Mesendoderm (in vitro differentiated cells): ENCODE data around the gene CHAC1.

ENCODE experiments used
- DNase-seq: peaks from one replicate; pipeline ENCODE4 v3.0.0; 2013
- H2AK5ac ChIP-seq: 2 replicates; pipeline ENCODE4 v1.6.1; 2013; ENCODE audit warnings: low read length, inconsistent platforms
- H2BK120ac ChIP-seq: 2 replicates; pipeline ENCODE4 v1.6.1; 2013; ENCODE audit warnings: low read depth, mild to moderate bottlenecking, low read length, moderate library complexity, mixed read lengths
- H2BK15ac ChIP-seq: replicated peaks from 2 replicates; pipeline ENCODE4 v1.6.1; 2013; ENCODE audit warnings: low read depth, mild to moderate bottlenecking, moderate library complexity
- H2BK5ac ChIP-seq: 2 replicates; pipeline ENCODE4 v1.6.1; 2013; ENCODE audit warnings: low read length, inconsistent platforms
- H3K18ac ChIP-seq: 2 replicates; pipeline ENCODE4 v1.6.1; 2013; ENCODE audit warnings: mild to moderate bottlenecking, low read length, mixed read lengths
- H3K23ac ChIP-seq: one replicate; pipeline ENCODE4 v1.6.1; 2013; ENCODE audit warnings: low read length
- H3K27ac ChIP-seq: 2 replicates; pipeline ENCODE4 v1.5.1; 2013; ENCODE audit warnings: low read depth, mild to moderate bottlenecking, inconsistent platforms, low read length, moderate library complexity
- H3K27me3 ChIP-seq: 2 replicates; pipeline ENCODE4 v1.6.1; 2013; ENCODE audit warnings: low read length, control low read depth, mild to moderate bottlenecking, inconsistent platforms; ENCODE audit not compliant: insufficient read depth, poor library complexity
- H3K36me3 ChIP-seq: 2 replicates; pipeline ENCODE4 v1.6.1; 2013; ENCODE audit warnings: low read length, inconsistent platforms; ENCODE audit not compliant: control insufficient read depth, insufficient read depth
- H3K4ac ChIP-seq: one replicate; pipeline ENCODE4 v1.6.1; 2013; ENCODE audit warnings: low read depth, mild to moderate bottlenecking, low read length, moderate library complexity
- H3K4me1 ChIP-seq: 2 replicates; pipeline ENCODE4 v1.6.1; 2013; ENCODE audit warnings: low read depth, low read length, inconsistent platforms; ENCODE audit not compliant: control insufficient read depth
- H3K4me2 ChIP-seq: 2 replicates; pipeline ENCODE4 v1.6.1; 2013; ENCODE audit warnings: low read length
- H3K4me3 ChIP-seq: 2 replicates; pipeline ENCODE4 v1.5.1; 2013; ENCODE audit warnings: mild to moderate bottlenecking, low read length
- H3K56ac ChIP-seq: one replicate; pipeline ENCODE4 v1.6.1; 2013; ENCODE audit warnings: low read length
- H3K79me1 ChIP-seq: 2 replicates; pipeline ENCODE4 v1.6.1; 2013; ENCODE audit warnings: low read length, inconsistent platforms
- H3K79me2 ChIP-seq: 2 replicates; pipeline ENCODE4 v1.6.1; 2013; ENCODE audit warnings: mild to moderate bottlenecking, low read length; ENCODE audit not compliant: control insufficient read depth, insufficient read depth
- H3K9ac ChIP-seq: 2 replicates; pipeline ENCODE4 v1.6.1; 2013; ENCODE audit warnings: low read length, inconsistent platforms
- H4K5ac ChIP-seq: one replicate; pipeline ENCODE4 v1.6.1; 2013; ENCODE audit warnings: low read length
- H4K8ac ChIP-seq: one replicate; pipeline ENCODE4 v1.6.1; 2013; ENCODE audit warnings: low read depth, mild to moderate bottlenecking, control low read depth, low read length, moderate library complexity
- WGBS: extraction: QIAGEN DNeasy Blood & Tissue Kit; methylation state at CpG from one replicate; pipeline ENCODE4 v1.1.7; 2013; ENCODE audit warnings: low lambda C conversion rate, missing lambda C conversion rate; ENCODE audit not compliant: insufficient coverage; ENCODE audit errors: extremely low coverage; 5-methylcytosine and 5-hydroxymethylcytosine counted together

Gene CHAC1

GRCh38 chr15:40909662-40910630 lies 43.3 kb upstream of the CHAC1 start:
- DNase-seq, result no peak
- Histone ChIP-seq H2BK120ac (no peak overlapping the region), H3K4me3 (no peak overlapping the region), H3K36me3 (no peaks in the 10 kb centered on the region), H4K8ac (no peak overlapping the region), H3K4me1 (peaks cover 3% of the 10 kb centered on the region), H3K4ac (no peak overlapping the region), H3K18ac (no peak overlapping the region), H3K56ac (no peak overlapping the region), H2BK15ac (no peak overlapping the region), H3K27ac (no peak overlapping the region), H4K5ac (no peak overlapping the region), H2BK5ac (no peak overlapping the region), H2AK5ac (no peak overlapping the region), H3K79me2 (no peaks in the 10 kb centered on the region), H3K9ac (no peak overlapping the region), H3K23ac (no peak overlapping the region), H3K27me3 (no peaks in the 10 kb centered on the region), H3K4me2 (no peak overlapping the region), H3K79me1 (no peaks in the 10 kb centered on the region)
- no CpG with 5 or more reads among the region's 17 CpGs for WGBS

DNA sequence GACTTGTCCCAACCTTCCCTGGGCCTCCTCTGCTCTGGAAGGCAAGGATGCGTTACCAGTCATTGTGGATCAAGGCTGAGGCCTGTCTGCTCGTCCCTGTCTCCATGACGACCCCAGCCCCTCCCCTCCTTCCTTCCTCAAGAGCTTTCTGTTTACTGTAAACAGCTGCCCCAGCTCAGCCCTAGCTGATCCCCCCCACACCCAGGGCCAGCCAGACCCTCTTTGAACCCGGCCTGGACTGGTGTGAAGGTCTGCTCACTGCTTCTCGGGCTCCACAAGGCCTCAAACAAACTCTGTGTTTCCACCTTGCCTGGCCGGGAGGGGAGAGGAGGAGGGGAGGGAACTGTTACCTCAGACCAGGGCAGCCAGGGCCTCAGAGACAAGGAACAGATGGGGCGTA lies 42.1 kb upstream of the CHAC1 start:
- H2BK15ac ChIP-seq, result no peak overlapping the region
- no peak overlapping the region for H3K27ac ChIP-seq
- peak; percentile 96 for DNase-seq
- peak overlapping the region; percentile 35 for H3K56ac ChIP-seq
- peaks cover 3% of the 10 kb centered on the region for H3K4me1 ChIP-seq
- no peak overlapping the region for H3K18ac ChIP-seq
- H4K5ac ChIP-seq, result no peak overlapping the region
- H3K79me2 ChIP-seq, result no peaks in the 10 kb centered on the region
- H2BK5ac ChIP-seq, result no peak overlapping the region
- H3K4me3 ChIP-seq, result no peak overlapping the region
- no peaks in the 10 kb centered on the region for H3K27me3 ChIP-seq
- H3K23ac ChIP-seq, result no peak overlapping the region
- H3K9ac ChIP-seq, result peak overlapping the region; percentile 4
- no peak overlapping the region for H4K8ac ChIP-seq
- no peaks in the 10 kb centered on the region for H3K79me1 ChIP-seq
- H2AK5ac ChIP-seq, result no peak overlapping the region
- no peak overlapping the region for H3K4ac ChIP-seq
- no peaks in the 10 kb centered on the region for H3K36me3 ChIP-seq
- WGBS, result no CpG with 5 or more reads among the region's 7 CpGs
- H2BK120ac ChIP-seq, result no peak overlapping the region
- no peak overlapping the region for H3K4me2 ChIP-seq

GRCh38 chr15:40911693-40912092 lies 41.6 kb upstream of the CHAC1 start:
- no peak overlapping the region for H3K23ac ChIP-seq
- peaks cover 3% of the 10 kb centered on the region for H3K4me1 ChIP-seq
- no peaks in the 10 kb centered on the region for H3K27me3 ChIP-seq
- no CpG with 5 or more reads among the region's 2 CpGs for WGBS
- H3K36me3 ChIP-seq, result no peaks in the 10 kb centered on the region
- H3K79me2 ChIP-seq, result no peaks in the 10 kb centered on the region
- no peak overlapping the region for H2BK15ac ChIP-seq
- H3K9ac ChIP-seq, result no peak overlapping the region
- no peak overlapping the region for H2BK120ac ChIP-seq
- no peak overlapping the region for H2BK5ac ChIP-seq
- no peak overlapping the region for H2AK5ac ChIP-seq
- H3K4me2 ChIP-seq, result no peak overlapping the region
- H3K56ac ChIP-seq, result no peak overlapping the region
- no peak overlapping the region for H3K4ac ChIP-seq
- H3K18ac ChIP-seq, result no peak overlapping the region
- no peak overlapping the region for H3K4me3 ChIP-seq
- no peak overlapping the region for H4K8ac ChIP-seq
- no peaks in the 10 kb centered on the region for H3K79me1 ChIP-seq
- DNase-seq, result no peak
- no peak overlapping the region for H3K27ac ChIP-seq
- H4K5ac ChIP-seq, result no peak overlapping the region

GRCh38 chr15:40912478-40912877 lies 40.8 kb upstream of the CHAC1 start:
- Histone ChIP-seq H2AK5ac (no peak overlapping the region), H3K23ac (no peak overlapping the region), H3K4me2 (no peak overlapping the region), H3K18ac (no peak overlapping the region), H3K56ac (no peak overlapping the region), H3K9ac (no peak overlapping the region), H3K4me1 (no peaks in the 10 kb centered on the region), H3K79me1 (no peaks in the 10 kb centered on the region), H3K4me3 (no peak overlapping the region), H3K27me3 (no peaks in the 10 kb centered on the region), H3K79me2 (no peaks in the 10 kb centered on the region), H4K5ac (no peak overlapping the region), H3K36me3 (no peaks in the 10 kb centered on the region), H2BK15ac (no peak overlapping the region), H2BK120ac (no peak overlapping the region), H3K27ac (no peak overlapping the region), H2BK5ac (no peak overlapping the region), H3K4ac (no peak overlapping the region), H4K8ac (no peak overlapping the region)
- DNase-seq, result no peak
- no CpG with 5 or more reads among the region's 6 CpGs for WGBS

- no peak overlapping the region for H3K56ac ChIP-seq
- no peak overlapping the region for H3K23ac ChIP-seq
- no CpG with 5 or more reads among the region's 12 CpGs for WGBS
- no peaks in the 10 kb centered on the region for H3K79me1 ChIP-seq
- no peak overlapping the region for H3K4ac ChIP-seq
- no peak overlapping the region for H4K5ac ChIP-seq
- H3K4me1 ChIP-seq, result no peaks in the 10 kb centered on the region
- no peak overlapping the region for H2BK5ac ChIP-seq
- H2BK120ac ChIP-seq, result no peak overlapping the region
- DNase-seq, result no peak
- no peak overlapping the region for H2AK5ac ChIP-seq
- no peak overlapping the region for H3K18ac ChIP-seq
- no peaks in the 10 kb centered on the region for H3K27me3 ChIP-seq
- no peak overlapping the region for H3K9ac ChIP-seq
- no peak overlapping the region for H3K27ac ChIP-seq
- no peak overlapping the region for H2BK15ac ChIP-seq
- H3K4me2 ChIP-seq, result no peak overlapping the region
- H3K36me3 ChIP-seq, result no peaks in the 10 kb centered on the region
- no peaks in the 10 kb centered on the region for H3K79me2 ChIP-seq
- H4K8ac ChIP-seq, result no peak overlapping the region
- no peak overlapping the region for H3K4me3 ChIP-seq
Measured at GRCh38 chr15:40914013-40914412, 39.3 kb upstream of the CHAC1 start.
